Endometrial microvascular endothelial cells (primary cell): Measurements from ENCODE around the gene GIMD1. TPM values are rescaled to one million over a fixed set of nuclear protein-coding genes. Genes with fewer than 3 reads are reported as not detected.
"Not testable (repeated sequence)": the region's sequence is repeated elsewhere in the genome, so short reads cannot be mapped to it uniquely, and the experiment has no call there.

Source experiments
- in situ Hi-C: cut with HindIII; loops from 2 replicates; pipeline ENCODE4 v1.10.0; 2017; ENCODE audit warnings: low sequenced_read_pairs, low pct_unique_long_range_greater_than_20kb; ENCODE audit errors: inconsistent ontology term
- total RNA-seq: library from RNA; depleted of rRNA; stranded (reverse); fragments of >200 nt; gene quantifications from one replicate; pipeline ENCODE4 v1.2.3, GENCODE V29; 2015; ENCODE audit errors: inconsistent ontology term

The GIMD1 gene
- total RNA-seq, 1 donor from 2014 or later, result not detected

DNA sequence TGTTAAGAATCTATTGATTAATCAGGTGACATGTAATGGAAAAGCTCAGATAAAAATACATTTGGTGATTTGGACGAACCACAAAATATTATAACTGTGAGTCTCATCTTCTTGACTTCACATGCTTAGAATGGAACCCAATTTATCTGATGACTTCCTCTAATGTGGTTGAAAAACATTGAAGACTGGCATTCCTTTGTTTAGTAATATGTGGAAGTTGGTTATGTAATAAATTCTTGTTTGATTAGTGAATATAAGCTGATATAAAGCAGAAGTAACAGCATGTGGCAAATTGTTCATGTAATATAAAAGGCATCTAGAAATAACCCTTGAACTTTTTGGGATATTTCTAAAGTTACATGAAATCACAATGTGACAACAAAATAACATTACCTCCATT lies 9.7 kb downstream of the GIMD1 start:
- in situ Hi-C loops, result no loop called here

DNA sequence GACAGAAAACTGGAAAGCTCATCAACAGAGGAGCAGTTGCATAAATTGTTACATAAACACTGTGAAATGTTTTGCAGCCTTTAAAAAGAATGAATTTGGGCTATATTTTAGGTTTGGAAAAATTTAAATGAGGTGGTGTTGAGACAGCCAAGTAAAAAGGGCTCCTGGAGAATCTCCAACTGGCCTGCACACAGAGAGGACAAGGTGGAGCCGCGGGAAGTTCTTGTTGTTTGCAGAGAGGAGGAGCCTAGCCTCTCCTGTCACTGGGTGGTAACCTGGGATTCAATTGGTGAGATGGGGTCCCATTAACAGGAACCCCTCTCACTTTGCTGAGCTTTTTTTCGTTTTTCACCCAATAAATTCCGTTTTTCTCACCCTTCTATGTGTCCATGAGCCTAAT lies 13.4 kb downstream of the GIMD1 start:
- in situ Hi-C loops, result no loop called here

DNA sequence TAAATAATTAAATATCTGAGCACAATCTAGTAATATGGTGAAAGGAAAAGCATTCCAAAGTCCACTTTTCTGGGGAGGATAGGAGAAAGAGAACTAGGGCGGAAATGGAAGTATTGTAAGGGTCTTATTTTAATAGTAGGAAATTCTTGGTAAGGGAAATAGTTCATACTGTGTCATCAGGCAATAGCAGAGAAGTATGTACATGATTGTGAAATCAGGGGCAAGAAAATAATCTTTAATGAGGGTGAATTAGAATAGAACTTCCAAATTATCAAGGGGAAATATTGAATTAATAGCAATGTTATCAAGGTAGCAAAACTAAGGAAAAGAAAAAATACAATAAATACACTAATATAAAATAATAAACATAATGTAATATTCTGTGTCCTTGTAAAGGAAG lies 14.8 kb downstream of the GIMD1 start:
- in situ Hi-C loops, result no loop called here

DNA sequence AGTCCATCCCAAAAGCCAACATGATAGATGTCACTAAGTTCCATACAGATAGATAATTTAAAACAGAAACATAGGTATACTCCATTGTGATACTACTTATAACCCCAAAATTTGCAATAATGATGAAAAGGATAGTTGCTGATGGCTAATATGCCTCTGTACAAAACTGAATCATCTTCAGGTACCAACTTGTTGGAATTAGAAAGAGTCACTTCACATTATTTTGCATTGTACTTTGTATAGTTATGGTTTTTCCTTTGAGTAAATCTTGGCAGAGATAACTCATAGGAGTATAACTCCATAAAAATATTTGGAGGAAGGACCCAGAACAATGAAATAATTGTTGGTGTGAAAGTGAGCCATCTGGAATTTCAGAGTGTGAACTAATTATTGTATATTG lies 17.6 kb downstream of the GIMD1 start:
- in situ Hi-C loops, result no loop called here

DNA sequence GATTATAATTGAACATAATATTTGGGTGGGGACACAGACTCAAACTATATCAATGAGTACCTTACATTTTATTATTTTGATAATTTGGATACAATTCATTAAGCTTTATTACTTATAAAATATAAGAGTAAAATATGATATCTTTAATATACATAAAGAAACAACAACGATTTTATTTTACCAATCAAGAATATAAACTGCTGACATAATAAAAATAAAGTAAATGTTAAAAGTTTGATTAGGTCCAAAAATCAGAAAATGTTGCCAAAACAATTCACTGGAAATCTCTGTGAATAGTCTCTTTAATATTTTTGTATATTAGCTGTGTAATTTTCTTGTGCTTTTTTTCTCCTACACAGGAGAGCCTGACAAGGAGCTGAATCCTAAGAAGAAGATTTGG lies 21.4 kb downstream of the GIMD1 start:
- in situ Hi-C loops, result no loop called here

DNA sequence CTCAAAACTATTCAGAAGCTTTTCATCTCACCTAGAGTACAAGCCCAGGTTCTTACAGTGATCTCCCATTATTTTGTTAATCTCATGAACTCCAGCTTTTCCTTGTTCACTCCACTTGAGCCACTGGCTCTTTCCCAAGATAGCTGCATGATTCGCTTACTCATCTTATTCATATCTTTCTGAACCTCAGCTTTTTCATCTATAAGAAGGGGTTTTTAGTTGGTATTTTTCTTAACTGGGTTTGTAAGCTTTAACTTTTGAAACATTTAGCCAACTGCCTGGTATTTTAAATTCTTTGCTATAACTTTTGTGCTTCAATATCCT lies 24.0 kb downstream of the GIMD1 start:
- in situ Hi-C loops, result no loop called here

DNA sequence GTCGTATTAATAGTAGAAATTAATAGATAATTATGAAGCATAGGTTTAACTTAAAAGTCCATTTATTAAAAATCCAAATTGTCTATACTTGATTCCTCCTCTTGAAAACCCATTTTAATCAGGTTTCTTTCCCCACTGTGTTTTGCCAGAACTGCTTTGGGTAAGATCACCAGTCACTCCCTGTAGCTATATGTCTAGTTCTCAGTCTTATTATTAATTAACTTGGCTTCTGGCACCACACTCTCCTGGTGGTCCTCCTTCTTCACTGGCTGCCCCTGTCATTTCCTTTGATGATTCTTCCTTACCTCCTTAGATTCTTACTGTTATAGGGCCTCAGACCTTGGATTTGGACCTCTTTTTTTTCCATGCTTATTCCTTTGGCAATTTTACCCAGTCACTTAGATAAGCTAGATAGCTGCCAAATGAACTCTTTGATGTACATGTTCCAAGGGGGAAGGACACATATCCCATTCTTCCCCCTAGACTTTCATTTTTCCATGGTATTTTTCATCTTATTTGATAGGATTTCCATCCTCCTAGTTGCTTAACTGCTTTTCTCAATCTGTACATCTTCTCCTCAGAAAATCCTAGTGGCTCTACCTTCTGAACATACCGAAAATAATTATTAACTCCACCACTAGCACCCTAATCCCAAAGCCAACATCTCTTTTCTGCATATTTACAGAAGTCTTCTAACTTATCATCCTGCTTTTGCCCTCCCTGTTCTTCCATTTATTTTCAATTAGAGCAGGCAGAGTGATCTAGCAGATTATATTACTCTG lies 24.5 kb downstream of the GIMD1 start:
- in situ Hi-C loops, result no loop called here

DNA sequence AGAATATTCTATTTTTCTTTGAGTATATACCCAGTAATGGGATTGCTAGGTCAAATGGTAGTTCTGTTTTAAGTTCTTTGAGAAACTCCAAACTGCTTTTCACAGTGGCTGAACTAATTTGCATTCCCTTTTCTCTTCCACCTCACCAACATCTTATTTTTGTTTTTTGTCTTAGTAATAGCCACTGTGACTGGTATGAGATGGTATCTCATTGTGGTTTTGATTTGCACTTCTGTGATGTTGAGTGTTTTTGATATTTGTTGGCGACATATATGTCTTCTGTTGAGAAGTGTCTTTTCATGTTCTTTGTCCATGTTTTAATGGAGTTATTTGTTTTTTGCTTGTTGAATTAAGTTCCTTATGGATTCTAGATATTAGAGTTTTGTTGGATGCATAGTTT lies 27.8 kb downstream of the GIMD1 start:
- in situ Hi-C loops, result no loop called here

DNA sequence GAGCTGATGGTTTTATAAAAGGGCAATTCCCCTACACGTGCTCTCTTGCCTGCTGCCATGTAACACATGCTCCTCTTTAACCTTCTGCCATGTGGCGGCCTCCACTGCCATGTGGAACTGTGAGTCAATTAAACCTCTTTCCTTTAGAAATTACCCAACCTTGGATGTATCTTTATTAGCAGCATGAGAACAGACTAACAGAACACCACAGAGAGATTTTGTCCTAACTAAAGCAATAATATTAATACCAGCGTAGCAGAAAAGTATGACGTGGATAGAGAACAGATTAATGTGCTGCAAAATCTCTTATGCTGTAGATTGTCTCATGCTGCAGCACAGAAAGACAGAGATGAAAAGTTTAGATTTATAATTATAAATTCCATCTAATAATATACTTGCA lies 29.1 kb downstream of the GIMD1 start:
- in situ Hi-C loops, result no loop called here

DNA sequence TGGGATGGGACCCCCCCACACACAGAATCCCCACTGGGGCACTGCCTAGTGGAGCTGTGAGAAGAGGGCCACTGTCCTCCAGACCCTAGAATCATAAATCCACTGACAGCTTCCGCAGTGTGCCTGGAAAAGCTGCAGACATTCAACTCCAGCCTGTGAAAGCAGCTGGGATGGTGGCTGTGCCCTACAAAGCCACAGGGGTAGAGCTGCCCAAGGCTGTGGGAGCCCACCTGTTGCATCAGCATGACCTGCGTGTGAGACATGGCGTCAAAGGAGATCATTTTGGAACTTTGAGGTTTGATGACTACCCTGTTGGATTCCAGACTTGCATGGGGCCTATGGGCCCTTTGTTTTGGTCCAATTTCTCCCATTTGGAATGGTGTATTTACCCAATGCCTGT lies 29.9 kb downstream of the GIMD1 start:
- in situ Hi-C loops, result no loop called here

DNA sequence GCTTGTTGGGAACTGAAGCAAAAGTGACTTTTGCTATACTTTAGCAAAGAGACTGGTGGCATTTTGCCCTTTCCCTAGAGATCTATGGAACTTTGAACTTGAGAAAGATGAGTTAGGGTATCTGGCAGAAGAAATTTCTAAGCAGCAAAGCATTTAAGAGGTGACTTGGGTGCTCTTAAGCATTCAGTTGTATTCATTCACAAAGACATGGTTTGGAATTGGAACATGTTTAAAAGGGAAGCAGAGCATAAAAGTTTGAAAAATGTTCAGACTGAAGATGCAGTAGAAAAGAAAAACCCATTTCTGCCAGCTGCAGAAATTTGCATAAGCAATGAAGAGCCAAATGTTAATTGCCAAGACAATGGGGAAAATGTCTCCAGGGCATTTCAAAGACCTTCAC lies 30.7 kb downstream of the GIMD1 start:
- in situ Hi-C loops, result no loop called here

DNA sequence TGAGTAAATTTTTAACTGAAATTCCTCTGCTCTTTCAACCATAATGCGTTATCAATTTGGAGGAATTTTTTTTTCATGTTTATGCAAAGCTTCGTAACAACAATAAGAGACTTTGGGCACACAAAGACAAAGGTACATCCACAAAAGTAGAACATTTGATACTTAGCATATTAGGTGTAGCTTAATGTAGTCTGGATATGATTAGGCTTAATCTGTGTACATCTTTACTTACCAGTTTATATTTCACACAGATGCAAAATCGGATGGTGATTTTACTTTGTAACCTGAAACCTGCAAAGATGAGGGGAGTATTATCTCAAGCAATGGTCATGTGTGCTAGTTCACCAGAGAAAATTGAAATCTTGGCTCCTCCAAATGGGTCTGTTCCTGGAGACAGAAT lies 32.0 kb downstream of the GIMD1 start:
- in situ Hi-C loops, result no loop called here

DNA sequence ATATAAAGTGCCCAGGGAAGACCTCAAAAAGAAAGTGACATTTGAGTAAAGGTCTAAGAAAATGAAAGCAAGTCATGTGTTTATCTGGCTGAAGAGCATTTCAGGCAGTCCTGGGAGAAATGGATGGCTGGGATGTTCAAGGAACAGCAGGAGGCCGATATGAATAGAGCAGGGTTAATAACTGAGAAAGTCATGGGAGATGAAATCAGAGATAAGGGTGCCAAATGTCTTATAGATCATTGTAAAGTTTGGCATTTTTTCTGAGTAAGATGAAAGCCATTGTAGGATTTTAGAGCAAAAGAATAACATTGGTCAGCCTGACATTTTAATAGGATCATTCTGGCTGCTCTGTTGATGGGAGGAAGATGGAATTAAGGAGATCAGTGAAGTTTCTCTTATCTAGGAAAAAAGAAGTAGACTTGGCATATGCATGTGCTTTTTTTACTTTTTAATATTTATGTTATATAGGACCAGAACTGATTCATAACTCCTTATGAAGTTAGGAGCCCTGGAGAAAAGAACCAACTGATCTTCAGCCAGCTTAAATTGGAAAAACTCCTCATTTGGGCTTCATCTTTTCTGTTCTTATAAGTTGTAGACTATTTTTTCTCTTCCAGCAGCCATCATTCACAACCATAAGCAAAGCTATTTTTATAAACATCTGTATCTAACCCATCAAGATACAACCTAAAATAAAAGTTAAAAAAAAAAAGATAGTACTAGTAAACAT lies 33.7 kb downstream of the GIMD1 start:
- in situ Hi-C loops, result no loop called here

DNA sequence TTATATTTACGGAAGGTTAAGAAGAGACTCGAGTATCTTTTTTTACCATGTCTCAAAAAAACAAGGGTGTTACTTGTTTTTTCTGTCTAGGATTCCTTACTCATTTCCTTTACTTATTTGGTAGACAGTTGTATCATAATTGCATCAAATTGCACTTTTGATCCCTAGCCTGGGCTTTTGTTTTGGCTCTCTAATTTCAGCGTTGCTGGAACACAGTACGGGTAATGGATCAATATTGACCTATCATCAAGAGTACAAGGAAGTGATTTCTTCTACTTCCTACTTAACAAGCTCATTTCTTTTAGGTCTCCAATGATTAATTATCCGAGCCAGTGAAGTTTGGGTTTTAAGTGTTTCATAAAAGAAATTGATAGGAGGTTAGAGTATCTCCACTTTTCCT lies 35.4 kb downstream of the GIMD1 start:
- in situ Hi-C loops, result no loop called here

DNA sequence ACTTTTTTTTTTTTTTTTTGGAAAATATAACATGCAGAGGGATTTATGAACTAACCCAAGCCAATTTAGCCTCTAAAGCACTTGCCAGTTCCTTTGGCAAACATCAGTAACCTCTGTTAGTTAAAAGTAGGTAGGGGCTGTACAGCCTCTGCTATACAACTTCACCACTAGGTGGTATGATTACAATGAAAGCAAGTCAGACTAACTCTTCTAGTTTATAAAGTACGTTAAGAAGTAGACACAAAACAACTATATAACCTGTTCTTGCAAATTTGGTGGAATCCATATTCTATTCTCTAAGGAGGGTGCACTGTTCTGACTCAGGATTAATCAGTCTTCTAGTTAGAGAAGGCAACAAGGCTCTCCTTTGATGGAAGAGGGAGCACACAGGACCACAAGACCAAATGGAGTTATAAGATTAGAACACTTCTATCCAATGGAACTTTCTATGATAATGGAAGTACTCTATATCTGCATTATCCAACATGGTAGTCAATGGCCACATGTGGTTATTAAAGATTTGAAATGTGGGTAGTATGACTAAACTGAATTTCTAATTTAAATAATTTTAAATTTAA lies 39.4 kb downstream of the GIMD1 start:
- in situ Hi-C loops, result no loop called here

DNA sequence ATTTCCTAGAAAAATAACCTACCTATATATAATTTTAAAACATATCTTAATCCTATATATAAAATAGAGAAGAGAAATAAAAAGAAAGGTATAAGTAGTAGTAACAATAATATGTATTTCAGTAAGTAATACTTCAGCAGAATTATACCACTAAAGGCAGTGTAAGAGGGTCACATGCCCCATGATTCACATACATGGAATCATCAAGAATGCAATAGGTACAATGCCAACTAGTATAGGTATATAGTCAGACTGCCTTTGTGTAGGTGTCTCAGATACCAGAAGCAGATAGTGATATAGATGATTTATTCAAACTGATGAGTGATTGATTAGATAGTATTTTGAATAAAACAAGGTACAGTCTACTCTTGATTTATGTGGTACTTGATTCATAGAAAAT lies 42.8 kb downstream of the GIMD1 start:
- in situ Hi-C loops, result no loop called here

DNA sequence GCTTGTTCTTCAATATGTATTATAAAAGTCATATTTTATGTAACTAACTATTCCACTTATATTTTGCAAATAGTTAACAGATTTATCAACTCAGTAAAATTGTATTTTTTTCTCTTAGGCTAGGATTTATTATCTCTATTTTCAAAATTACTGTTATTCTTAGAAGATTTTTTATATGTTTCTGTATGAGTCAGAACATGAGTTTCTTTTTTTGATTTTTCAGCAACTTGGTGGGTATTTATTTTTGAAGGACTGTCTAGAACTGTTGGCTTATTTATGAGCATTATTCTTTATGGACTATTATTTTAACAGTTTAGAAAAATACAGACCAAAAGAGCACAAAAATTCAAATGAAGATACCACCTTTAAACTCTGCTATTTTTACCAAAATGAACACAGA lies 45.5 kb downstream of the GIMD1 start:
- in situ Hi-C loops, result no loop called here

DNA sequence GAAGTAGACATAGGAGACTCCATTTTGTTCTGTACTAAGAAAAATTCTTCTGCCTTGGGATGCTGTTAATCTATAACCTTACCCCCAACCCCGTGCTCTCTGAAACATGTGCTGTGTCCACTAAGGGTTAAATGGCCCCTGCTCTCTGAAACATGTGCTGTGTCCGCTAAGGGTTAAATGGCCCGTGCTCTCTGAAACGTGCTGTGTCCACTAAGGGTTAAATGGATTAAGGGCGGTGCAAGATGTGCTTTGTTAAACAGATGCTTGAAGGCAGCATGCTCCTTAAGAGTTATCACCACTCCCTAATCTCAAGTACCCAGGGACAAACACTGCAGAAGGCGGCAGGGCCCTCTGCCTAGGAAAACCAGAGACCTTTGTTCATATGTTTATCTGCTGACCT lies 46.8 kb downstream of the GIMD1 start:
- in situ Hi-C loops, result not testable (repeated sequence)

DNA sequence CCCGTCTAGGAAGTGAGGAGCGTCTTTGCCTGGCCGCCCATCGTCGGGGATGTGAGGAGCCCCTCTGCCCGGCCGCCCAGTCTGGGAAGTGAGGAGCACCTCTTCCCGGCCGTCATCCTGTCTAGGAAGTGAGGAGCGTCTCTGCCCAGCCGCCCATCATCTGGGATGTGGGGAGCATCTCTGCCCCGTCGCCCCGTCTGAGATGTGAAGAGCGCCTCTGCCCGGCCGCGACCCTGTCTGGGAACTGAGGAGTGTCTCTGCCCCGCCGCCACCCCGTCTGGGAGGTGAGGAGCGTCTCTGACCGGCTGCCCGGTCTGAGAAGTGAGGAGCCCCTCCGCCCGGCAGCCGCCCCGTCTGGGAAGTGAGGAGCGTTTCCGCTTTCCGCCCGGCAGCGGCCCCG lies 47.4 kb downstream of the GIMD1 start:
- in situ Hi-C loops, result not testable (repeated sequence)

DNA sequence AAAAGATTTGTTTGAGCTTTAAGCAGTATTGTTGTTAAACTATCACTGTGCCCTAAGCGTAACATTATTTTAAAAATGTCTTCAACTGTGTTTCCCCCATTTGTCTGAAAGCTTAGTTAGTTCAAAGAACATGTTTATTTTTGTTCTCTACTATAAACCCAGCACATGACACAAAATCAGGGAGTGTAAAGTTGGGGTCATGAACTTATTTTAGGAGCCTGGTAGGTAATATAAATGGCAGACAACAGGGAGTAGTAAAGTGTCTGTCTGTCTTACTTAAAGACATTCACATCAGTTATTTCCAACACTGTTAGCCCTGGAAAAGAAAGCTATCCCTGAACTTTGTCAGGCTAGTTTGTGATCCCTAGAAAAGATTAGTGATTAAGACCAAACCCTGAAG lies 48.3 kb downstream of the GIMD1 start:
- in situ Hi-C loops, result no loop called here
